Mucosa of rectum (tissue), 2 donors: ENCODE measurements around the gene ENOSF1.
"Not testable (repeated sequence)": the region's sequence is repeated elsewhere in the genome, so short reads cannot be mapped to it uniquely, and the experiment has no call there.

Experiments
- H3K27ac ChIP-seq, 2 donors: one replicate each; pipeline ENCODE4 v1.7.0; 2013; ENCODE audit warnings: inconsistent platforms in 2 of 2, low read depth in 2 of 2, low read length in 2 of 2
- H3K27me3 ChIP-seq, 2 donors: one replicate each; pipeline ENCODE4 v1.7.0; 2013; ENCODE audit warnings: low read length in 2 of 2; ENCODE audit not compliant: control insufficient read depth in 2 of 2, insufficient read depth in 2 of 2
- H3K36me3 ChIP-seq, 2 donors: one replicate each; pipeline ENCODE4 v1.7.0; 2013; ENCODE audit warnings: low read length in 2 of 2; ENCODE audit not compliant: control insufficient read depth in 2 of 2, insufficient read depth in 2 of 2
- H3K4me1 ChIP-seq, 2 donors: one replicate each; pipeline ENCODE4 v1.7.0; 2013; ENCODE audit warnings: low read length in 2 of 2, mild to moderate bottlenecking in 1 of 2; ENCODE audit not compliant: control insufficient read depth in 2 of 2, insufficient read depth in 2 of 2
- H3K4me3 ChIP-seq, 2 donors: one replicate each; pipeline ENCODE4 v1.7.0; 2013; ENCODE audit warnings: low read length in 2 of 2
- H3K9ac ChIP-seq, 2 donors: one replicate each; pipeline ENCODE4 v1.7.0; 2013; ENCODE audit warnings: low read length in 2 of 2, low read depth in 1 of 2, mild to moderate bottlenecking in 1 of 2
- H3K9me3 ChIP-seq, 2 donors: one replicate each; pipeline ENCODE4 v1.7.0; 2013; ENCODE audit warnings: low read length in 2 of 2; ENCODE audit not compliant: control insufficient read depth in 2 of 2
- donor health status: healthy.
- donor health status: Normal muscosa, but diverticular disease.

Gene ENOSF1

DNA sequence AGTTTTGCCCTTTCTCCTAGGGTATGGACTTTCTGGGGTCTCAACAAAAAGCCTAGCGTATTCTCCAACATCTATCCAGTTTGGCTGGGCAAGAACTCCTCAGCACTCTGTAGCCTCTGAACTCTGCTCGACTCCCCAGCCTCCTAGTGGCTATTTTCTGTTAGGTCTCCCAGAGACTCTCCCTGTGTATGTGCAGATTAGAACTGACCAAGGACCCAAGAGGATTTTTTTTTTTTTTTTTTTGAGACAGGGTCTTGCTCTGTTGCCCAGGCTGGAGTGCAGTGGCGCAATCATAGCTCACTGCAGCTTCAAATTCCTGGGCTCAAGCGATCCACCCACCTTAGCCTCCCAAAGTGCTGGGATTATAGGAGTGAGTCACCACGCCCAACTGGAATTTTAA lies 17.7 kb upstream of the ENOSF1 start:
- not testable (repeated sequence) for H3K4me1 ChIP-seq, H3K4me3 ChIP-seq, H3K27ac ChIP-seq, H3K36me3 ChIP-seq, H3K9me3 ChIP-seq, H3K9ac ChIP-seq, H3K27me3 ChIP-seq

DNA sequence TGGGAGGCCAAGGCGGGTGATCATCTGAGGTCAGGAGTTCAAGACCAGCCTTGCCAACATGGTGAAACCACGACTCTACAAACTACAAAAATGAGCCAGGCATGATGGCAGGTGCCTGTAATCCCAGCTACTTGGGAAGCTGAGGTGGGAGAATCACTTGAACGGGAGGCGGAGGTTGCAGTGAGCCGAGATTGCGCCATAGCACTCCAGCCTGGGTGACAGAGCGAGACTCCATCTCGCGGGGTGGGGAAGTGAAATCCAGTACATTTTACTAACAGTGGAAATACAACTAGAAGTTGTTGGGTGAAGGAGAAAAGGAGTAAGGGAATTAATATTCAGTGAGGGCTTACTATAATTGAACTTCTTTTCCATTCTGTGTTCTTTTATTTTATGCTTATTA lies 13.2 kb upstream of the ENOSF1 start:
- Histone ChIP-seq H3K27ac (no peak overlapping the region), H3K4me1 (no peaks in the 10 kb centered on the region), H3K4me3 (no peak overlapping the region), H3K27me3 (no peaks in the 10 kb centered on the region), H3K9ac (no peak overlapping the region), H3K36me3 (no peaks in the 10 kb centered on the region), H3K9me3 (no peaks in the 10 kb centered on the region)

DNA sequence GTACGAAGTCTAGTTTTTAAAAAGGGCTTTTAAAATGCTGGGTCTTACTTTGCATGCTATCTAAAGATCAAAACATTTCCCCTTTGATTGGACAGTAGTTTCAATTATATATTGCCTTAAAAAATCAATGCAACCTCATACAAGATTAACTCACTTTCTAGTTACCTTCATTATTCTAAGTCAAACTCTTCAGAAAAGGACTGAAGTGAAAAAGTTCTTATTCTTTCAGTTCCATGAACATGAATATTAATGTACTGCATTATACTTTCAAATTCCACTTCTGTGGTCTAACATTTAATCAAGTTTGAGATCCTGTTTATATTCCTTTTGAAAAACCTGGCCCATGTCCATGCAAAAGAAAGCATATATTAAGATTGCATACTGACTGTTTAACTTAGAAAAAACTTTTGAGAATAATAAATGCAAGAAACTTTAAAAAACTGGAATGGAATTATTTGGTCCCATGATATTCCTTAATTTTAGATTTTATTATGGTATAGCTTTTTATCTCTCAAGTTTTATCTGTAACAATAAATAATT lies 11.2 kb upstream of the ENOSF1 start:
- Histone ChIP-seq H3K27ac (no peak overlapping the region), H3K36me3 (no peaks in the 10 kb centered on the region), H3K9me3 (no peaks in the 10 kb centered on the region), H3K9ac (no peak overlapping the region), H3K27me3 (no peaks in the 10 kb centered on the region), H3K4me1 (no peaks in the 10 kb centered on the region), H3K4me3 (no peak overlapping the region)

DNA sequence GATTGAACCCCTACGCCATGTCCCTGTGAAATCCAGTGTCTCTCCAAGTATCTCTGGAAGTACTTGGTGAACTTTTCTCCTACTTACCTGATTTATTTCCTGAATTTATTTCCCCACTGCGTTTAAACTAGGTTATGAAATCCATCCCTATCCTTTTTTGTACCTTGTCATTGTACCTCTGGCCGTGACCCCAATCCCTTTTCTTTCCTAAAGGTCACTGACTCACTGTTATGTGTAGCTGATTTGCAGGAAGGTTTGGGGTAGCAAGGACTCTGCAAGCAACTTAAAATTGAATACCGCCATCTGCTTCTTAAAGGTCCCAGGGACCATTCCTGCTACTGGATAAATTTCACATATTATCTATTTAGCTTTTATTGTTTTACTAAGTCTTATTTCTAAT lies 4.6 kb upstream of the ENOSF1 start:
- H3K4me1 ChIP-seq = no peaks in the 10 kb centered on the region
- no peaks in the 10 kb centered on the region for H3K9me3 ChIP-seq
- H3K27ac ChIP-seq = no peak overlapping the region
- no peak overlapping the region for H3K9ac ChIP-seq
- H3K36me3 ChIP-seq = no peaks in the 10 kb centered on the region
- H3K27me3 ChIP-seq = no peaks in the 10 kb centered on the region
- H3K4me3 ChIP-seq = no peak overlapping the region

DNA sequence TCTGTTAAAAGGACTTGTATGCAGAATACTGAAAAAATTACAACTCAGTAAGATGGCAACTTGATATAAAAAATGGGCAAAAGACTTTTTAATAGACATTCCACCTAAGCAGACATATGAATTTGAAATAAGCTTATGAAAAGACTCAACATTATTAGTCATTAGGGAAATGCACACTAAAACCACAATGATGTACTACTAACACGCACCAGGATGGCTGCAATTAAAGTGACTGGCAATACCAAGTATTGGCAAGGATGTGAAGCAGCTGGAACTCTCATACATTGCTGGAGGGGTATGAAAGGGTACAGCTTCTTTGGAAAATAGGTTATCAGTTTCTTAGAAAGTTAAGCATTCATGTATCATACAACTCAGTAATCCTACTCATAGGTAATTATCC lies 3.2 kb upstream of the ENOSF1 start:
- H3K4me1 ChIP-seq = peaks cover 0 to 5% of the 10 kb centered on the region in 2 donors
- no peak overlapping the region for H3K9ac ChIP-seq
- H3K4me3 ChIP-seq = no peak overlapping the region
- H3K9me3 ChIP-seq = no peaks in the 10 kb centered on the region
- no peaks in the 10 kb centered on the region for H3K27me3 ChIP-seq
- no peak overlapping the region for H3K27ac ChIP-seq
- no peaks in the 10 kb centered on the region for H3K36me3 ChIP-seq

DNA sequence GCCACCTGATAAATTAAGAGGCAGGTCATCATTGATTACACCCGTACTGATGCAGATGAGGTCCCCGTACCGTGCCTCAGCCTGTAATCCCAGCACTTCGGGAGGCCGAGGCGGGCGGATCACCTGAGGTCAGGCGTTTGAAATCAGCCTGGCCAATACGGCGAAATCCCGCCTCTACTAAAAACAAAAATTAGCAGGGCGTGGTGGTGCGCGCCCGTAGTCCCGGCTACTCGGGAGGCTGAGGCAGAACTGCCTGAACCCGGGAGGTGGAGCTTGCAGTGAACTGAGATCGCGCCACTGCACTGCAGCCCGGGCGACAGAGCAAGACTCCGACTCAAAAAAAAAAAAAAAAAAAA lies 683 bp upstream of the ENOSF1 start:
- Histone ChIP-seq H3K9me3 (no peaks in the 10 kb centered on the region), H3K4me1 (peaks cover 0 to 5% of the 10 kb centered on the region in 2 donors), H3K27ac (peak overlapping the region; percentile 67 to 72), H3K36me3 (no peaks in the 10 kb centered on the region), H3K9ac (peak overlapping the region; percentile 63 to 72), H3K27me3 (no peaks in the 10 kb centered on the region), H3K4me3 (peak overlapping the region; percentile 74 to 81)

DNA sequence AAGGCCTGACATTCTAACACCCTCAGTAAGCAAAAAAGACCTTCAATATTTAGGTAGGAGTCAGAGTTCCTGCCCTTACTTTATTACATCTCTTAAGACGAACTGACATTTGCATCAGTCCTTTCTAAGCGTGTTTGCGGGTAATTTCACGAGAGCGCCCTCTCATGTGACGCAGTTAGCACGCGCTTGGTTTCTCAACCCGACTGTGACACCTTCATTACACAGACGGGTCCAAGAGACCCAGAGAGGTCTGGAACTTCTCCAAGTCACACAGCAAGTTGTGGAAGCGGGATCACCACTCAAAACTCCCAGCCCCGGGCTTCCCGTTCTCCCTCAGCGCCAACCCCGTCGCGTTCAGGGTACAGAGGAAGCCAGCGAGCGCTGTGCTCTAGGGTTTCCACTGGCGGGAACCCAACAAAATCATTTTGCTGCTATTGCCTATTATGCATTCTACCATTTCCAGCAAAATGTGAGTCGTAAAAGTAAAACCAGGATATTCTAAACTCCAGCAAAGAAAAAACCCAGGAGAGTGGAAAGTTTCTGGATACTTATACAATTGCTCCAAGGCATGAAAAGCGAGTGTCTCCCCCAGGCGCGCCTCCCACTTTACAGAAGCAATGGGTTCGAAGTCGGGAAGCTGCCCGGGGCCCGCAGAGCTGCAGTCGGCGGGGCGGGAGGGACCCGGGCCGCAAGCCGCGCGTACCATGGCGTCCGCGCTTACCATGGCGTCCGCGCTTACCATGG lies 601 bp downstream of the ENOSF1 start:
- peak overlapping the region; percentile 72 to 73 for H3K9ac ChIP-seq
- H3K4me1 ChIP-seq = peaks cover 0 to 5% of the 10 kb centered on the region in 2 donors
- H3K27me3 ChIP-seq = no peaks in the 10 kb centered on the region
- no peaks in the 10 kb centered on the region for H3K36me3 ChIP-seq
- no peaks in the 10 kb centered on the region for H3K9me3 ChIP-seq
- H3K27ac ChIP-seq = peak overlapping the region; percentile 80 to 84
- H3K4me3 ChIP-seq = peak overlapping the region; percentile 65 to 81

DNA sequence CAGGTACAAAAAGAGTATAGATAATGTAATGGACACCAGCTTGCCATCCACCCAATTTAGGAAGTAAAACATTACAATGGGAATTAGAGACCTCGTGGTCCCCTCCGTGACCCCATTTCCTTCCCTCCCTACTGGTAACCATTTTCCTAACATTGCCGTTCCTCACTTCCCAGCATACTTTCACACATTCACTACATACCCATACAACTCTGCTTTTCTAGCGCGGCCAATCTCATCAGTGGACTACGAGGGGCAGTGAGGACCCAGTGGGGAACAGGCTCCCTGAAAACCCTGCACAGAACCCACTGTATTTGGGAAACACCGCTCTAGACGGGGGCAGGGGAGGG lies 1.1 kb downstream of the ENOSF1 start:
- Histone ChIP-seq H3K36me3 (peaks cover 0 to 2% of the 10 kb centered on the region in 2 donors), H3K4me1 (peaks cover 0 to 5% of the 10 kb centered on the region in 2 donors), H3K9me3 (no peaks in the 10 kb centered on the region), H3K27ac (peak overlapping the region; percentile 80 to 84), H3K4me3 (peak overlapping the region; percentile 65 to 81), H3K9ac (peak overlapping the region; percentile 72 to 73), H3K27me3 (no peaks in the 10 kb centered on the region)

DNA sequence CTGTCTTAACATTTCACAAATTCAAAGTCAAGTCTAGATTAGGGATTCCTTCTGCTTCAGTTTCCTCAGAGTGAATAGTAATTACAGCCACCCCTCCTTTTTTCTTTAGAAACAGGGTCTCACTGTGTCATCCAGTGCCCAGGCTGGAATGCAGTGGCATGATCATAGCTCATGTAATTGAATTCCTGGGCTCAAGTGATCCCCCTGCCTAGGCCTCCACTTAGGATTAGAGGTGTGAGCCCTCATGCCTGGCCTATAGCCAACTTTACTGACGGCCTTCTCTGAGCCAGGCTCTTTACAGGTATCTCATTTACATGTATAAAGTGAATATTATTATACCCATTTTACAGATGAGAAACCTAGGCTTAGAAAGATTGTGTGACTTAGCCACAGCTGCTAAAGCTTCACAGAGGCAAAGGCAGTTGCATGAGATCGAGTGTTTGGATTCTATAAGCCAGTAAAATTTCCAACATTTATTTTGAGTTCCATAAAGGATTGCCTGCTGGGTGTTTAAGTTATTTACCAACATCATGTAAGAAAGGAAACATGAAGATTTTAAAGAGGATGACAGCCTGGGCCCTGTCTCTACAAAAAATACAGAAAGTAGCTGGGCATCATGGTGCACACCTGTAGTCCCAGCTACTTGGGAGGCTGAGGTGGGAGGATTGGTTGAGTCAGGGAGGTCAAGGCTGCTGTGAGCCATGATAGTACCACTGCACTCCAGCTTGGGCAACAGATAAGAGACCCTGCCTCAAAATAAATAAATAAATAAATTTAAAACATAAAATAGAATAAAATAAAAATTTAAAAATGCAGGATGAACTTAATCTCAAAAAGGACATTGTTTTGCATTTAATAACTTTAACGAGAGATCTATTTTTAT lies 1.8 kb downstream of the ENOSF1 start:
- no peaks in the 10 kb centered on the region for H3K9me3 ChIP-seq
- H3K9ac ChIP-seq = no peak overlapping the region
- no peak overlapping the region for H3K27ac ChIP-seq
- peaks cover 0 to 5% of the 10 kb centered on the region in 2 donors for H3K36me3 ChIP-seq
- peaks cover 0 to 5% of the 10 kb centered on the region in 2 donors for H3K4me1 ChIP-seq
- no peaks in the 10 kb centered on the region for H3K27me3 ChIP-seq
- peak overlapping the region in 1 of 2 donors; percentile 81 for H3K4me3 ChIP-seq

DNA sequence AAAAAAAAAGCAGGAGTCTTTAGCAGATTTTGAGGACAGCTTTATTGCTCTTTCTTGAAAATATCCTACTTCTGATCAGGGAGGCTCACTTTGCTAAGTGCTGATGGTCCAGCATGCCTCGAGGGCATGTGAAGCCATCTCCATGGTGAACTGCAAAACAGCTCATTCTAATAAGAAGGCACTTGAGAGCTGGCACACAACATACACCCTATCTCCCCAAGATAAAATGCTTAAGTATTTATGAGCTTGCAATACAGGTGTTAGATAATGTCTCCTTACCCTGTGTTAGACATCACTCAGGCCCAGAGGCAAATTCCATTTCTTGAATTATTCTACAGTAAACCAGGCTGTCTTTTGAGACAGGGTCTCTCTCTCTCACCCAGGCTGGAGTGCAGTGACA lies 2.7 kb downstream of the ENOSF1 start:
- Histone ChIP-seq H3K36me3 (peaks cover 0 to 10% of the 10 kb centered on the region in 2 donors), H3K9me3 (no peaks in the 10 kb centered on the region), H3K27ac (no peak overlapping the region), H3K4me3 (no peak overlapping the region), H3K27me3 (no peaks in the 10 kb centered on the region), H3K9ac (no peak overlapping the region), H3K4me1 (peaks cover 0 to 5% of the 10 kb centered on the region in 2 donors)
